HCT116 (cell line): ENCODE data around the gene HNRNPU.

Experiments used
- CBX3 ChIP-seq: IDR thresholded peaks from 2 replicates; pipeline ENCODE4 v1.6.1; 2012; ENCODE audit warnings: low read depth
- EZH2 ChIP-seq: fragments of 200-600 bp; sonication (generic); IDR thresholded peaks from 2 replicates; pipeline ENCODE4 v1.6.1; 2017; ENCODE audit warnings: antibody characterized with exemption, mixed run types
- POLR2A ChIP-seq: IDR thresholded peaks from 2 replicates; pipeline ENCODE4 v1.7.0; 2011; ENCODE audit warnings: borderline replicate concordance; ENCODE audit not compliant: insufficient read depth, insufficient read length; ENCODE audit errors: extremely low read depth
- POLR2AphosphoS5 ChIP-seq: IDR thresholded peaks from 2 replicates; pipeline ENCODE4 v1.6.1; 2011; ENCODE audit warnings: mild to moderate bottlenecking, low read depth, low read length, moderate library complexity
- TCF7L2 ChIP-seq: IDR thresholded peaks from 2 replicates; pipeline ENCODE4 v1.7.0; 2011; ENCODE audit warnings: borderline replicate concordance, inconsistent platforms; ENCODE audit not compliant: insufficient read depth, insufficient read length; ENCODE audit errors: extremely low read depth
- ZFX ChIP-seq: fragments of 450-650 bp; IDR thresholded peaks from 2 replicates; pipeline ENCODE4 v1.6.1; 2017
- TF ChIP-seq, protein P1 (sequence below), 3 experiments: fragments of 200-600 bp in 1 of 3; sonication (generic) in 1 of 3; IDR thresholded peaks in 2 of 3; conservative IDR thresholded peaks in 1 of 3; 2 replicates each; pipeline ENCODE4 v1.5.1; 2012 to 2017; ENCODE audit warnings: low read depth in 2 of 3, low read length in 2 of 3, antibody characterized with exemption in 1 of 3, borderline replicate concordance in 1 of 3, control low read depth in 1 of 3, mild to moderate bottlenecking in 1 of 3, mixed read lengths in 1 of 3, mixed run types in 1 of 3, moderate library complexity in 1 of 3; ENCODE audit not compliant: insufficient read depth in 1 of 3
- TF ChIP-seq, protein P2 (sequence below): IDR thresholded peaks from 2 replicates; pipeline ENCODE4 v1.6.1; 2012; ENCODE audit warnings: low read depth
- TF ChIP-seq, protein P3 (sequence below): IDR thresholded peaks from 2 replicates; pipeline ENCODE4 v1.6.1; 2012

DNA sequence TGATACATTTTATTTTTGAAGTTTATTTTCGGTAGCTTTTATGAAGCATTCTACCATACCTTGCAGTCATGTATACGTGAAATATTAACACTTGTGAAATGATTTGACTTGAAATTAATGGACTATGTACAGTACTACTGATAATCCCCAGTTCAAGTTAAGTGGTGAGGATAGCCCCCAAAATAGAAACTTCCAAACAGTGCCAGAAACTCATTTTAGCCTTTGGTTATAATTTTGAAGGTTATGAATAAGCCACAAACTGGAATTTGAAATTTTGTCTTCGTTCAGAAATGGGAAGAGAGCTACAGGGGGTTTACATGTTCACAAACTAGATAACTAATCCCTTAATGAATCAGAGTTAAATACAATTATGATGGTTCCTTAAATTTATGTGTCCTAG lies 1.5 kb upstream of the HNRNPU start:
- TF ChIP-seq EZH2 (no peak), POLR2AphosphoS5 (no peak), POLR2A (no peak), ZFX (no peak), CBX3 (no peak), TCF7L2 (no peak)
- TF ChIP-seq, protein P1, sequence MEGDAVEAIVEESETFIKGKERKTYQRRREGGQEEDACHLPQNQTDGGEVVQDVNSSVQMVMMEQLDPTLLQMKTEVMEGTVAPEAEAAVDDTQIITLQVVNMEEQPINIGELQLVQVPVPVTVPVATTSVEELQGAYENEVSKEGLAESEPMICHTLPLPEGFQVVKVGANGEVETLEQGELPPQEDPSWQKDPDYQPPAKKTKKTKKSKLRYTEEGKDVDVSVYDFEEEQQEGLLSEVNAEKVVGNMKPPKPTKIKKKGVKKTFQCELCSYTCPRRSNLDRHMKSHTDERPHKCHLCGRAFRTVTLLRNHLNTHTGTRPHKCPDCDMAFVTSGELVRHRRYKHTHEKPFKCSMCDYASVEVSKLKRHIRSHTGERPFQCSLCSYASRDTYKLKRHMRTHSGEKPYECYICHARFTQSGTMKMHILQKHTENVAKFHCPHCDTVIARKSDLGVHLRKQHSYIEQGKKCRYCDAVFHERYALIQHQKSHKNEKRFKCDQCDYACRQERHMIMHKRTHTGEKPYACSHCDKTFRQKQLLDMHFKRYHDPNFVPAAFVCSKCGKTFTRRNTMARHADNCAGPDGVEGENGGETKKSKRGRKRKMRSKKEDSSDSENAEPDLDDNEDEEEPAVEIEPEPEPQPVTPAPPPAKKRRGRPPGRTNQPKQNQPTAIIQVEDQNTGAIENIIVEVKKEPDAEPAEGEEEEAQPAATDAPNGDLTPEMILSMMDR (IDR thresholded peaks at IDR 0.05 in 2 of 3, conservative IDR thresholded peaks at IDR 0.05 in 1 of 3; ENCODE audit: borderline replicate concordance in 1 of 3, insufficient read depth in 1 of 3, low read depth in 2 of 3, low read length in 2 of 3), result no peak
- TF ChIP-seq, protein P2, sequence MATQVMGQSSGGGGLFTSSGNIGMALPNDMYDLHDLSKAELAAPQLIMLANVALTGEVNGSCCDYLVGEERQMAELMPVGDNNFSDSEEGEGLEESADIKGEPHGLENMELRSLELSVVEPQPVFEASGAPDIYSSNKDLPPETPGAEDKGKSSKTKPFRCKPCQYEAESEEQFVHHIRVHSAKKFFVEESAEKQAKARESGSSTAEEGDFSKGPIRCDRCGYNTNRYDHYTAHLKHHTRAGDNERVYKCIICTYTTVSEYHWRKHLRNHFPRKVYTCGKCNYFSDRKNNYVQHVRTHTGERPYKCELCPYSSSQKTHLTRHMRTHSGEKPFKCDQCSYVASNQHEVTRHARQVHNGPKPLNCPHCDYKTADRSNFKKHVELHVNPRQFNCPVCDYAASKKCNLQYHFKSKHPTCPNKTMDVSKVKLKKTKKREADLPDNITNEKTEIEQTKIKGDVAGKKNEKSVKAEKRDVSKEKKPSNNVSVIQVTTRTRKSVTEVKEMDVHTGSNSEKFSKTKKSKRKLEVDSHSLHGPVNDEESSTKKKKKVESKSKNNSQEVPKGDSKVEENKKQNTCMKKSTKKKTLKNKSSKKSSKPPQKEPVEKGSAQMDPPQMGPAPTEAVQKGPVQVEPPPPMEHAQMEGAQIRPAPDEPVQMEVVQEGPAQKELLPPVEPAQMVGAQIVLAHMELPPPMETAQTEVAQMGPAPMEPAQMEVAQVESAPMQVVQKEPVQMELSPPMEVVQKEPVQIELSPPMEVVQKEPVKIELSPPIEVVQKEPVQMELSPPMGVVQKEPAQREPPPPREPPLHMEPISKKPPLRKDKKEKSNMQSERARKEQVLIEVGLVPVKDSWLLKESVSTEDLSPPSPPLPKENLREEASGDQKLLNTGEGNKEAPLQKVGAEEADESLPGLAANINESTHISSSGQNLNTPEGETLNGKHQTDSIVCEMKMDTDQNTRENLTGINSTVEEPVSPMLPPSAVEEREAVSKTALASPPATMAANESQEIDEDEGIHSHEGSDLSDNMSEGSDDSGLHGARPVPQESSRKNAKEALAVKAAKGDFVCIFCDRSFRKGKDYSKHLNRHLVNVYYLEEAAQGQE, result no peak
- TF ChIP-seq, protein P3, sequence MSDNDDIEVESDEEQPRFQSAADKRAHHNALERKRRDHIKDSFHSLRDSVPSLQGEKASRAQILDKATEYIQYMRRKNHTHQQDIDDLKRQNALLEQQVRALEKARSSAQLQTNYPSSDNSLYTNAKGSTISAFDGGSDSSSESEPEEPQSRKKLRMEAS, result no peak
